Smooth muscle cell (in vitro differentiated cells): Measurements from ENCODE around the gene ARID1B. TPM values are rescaled to one million over a fixed set of nuclear protein-coding genes. Genes with fewer than 3 reads are reported as not detected.

ENCODE experiments used
- DNase-seq: peaks from one replicate; lab custom pipeline; 2025; ENCODE audit not compliant: unreplicated experiment; lab: John Stamatoyannopoulos, UW
- H2AFZ ChIP-seq: fragments of 200-600 bp; sonication (generic); 2 replicates; pipeline ENCODE4 v1.6.0; 2016; ENCODE audit warnings: antibody characterized with exemption, low read depth, mild to moderate bottlenecking
- H3F3A ChIP-seq: fragments of 200-600 bp; sonication (generic); 2 replicates; pipeline ENCODE4 v1.6.0; 2017; ENCODE audit warnings: antibody characterized with exemption, low read depth
- H3K27ac ChIP-seq: fragments of 200-600 bp; sonication (generic); 2 replicates; pipeline ENCODE4 v1.5.1; 2016; ENCODE audit warnings: low read depth, mild to moderate bottlenecking
- H3K27me3 ChIP-seq: fragments of 200-600 bp; sonication (generic); 2 replicates; pipeline ENCODE4 v1.6.1; 2016; ENCODE audit warnings: low read depth, mild to moderate bottlenecking
- H3K36me3 ChIP-seq: fragments of 200-600 bp; sonication (generic); 2 replicates; pipeline ENCODE4 v1.5.1; 2016; ENCODE audit warnings: low read depth
- H3K4me1 ChIP-seq: fragments of 200-600 bp; sonication (generic); 2 replicates; pipeline ENCODE4 v1.5.1; 2016; ENCODE audit warnings: low read depth
- H3K4me2 ChIP-seq: fragments of 200-600 bp; sonication (generic); 2 replicates; pipeline ENCODE4 v1.6.0; 2016; ENCODE audit warnings: mild to moderate bottlenecking
- H3K4me3 ChIP-seq: fragments of 200-600 bp; sonication (generic); 2 replicates; pipeline ENCODE4 v1.5.1; 2016; ENCODE audit warnings: mild to moderate bottlenecking
- H3K79me2 ChIP-seq: fragments of 200-600 bp; sonication (generic); 2 replicates; pipeline ENCODE4 v1.6.0; 2016; ENCODE audit warnings: low read depth, mild to moderate bottlenecking
- H3K9ac ChIP-seq: fragments of 200-600 bp; sonication (generic); 2 replicates; pipeline ENCODE4 v1.6.0; 2016; ENCODE audit warnings: low read depth
- H3K9me3 ChIP-seq: fragments of 200-600 bp; sonication (generic); replicated peaks from 2 replicates; pipeline ENCODE4 v1.5.1; 2016; ENCODE audit warnings: low read depth
- H4K20me1 ChIP-seq: fragments of 200-600 bp; sonication (generic); 2 replicates; pipeline ENCODE4 v1.6.0; 2016; ENCODE audit warnings: low read depth
- CTCF ChIP-seq: fragments of 200-600 bp; sonication (generic); IDR thresholded peaks from 2 replicates; pipeline ENCODE4 v1.5.1; 2017; ENCODE audit warnings: borderline replicate concordance, mild to moderate bottlenecking, antibody characterized with exemption; ENCODE audit not compliant: insufficient read depth, poor library complexity, severe bottlenecking
- WGBS: methylation state at CpG from one replicate; pipeline ENCODE4 v1.1.7; 2016; ENCODE audit warnings: low lambda C conversion rate; 5-methylcytosine and 5-hydroxymethylcytosine counted together
- polyA plus RNA-seq: library from polyadenylated mRNA; unstranded; fragments of >200 nt; fragmentation: Nextera tagmentation; extraction: Ambion mirVana; gene quantifications from 2 replicates; pipeline ENCODE4 v1.2.1, GENCODE V29; 2016
- total RNA-seq: library from RNA; depleted of rRNA; stranded (reverse); fragments of >200 nt; gene quantifications from 2 replicates; pipeline ENCODE4 v1.2.3, GENCODE V29; 2014

Gene ARID1B
- total and polyA plus RNA-seq, 2 experiments from 2014 or later: 30.1 to 65.4 TPM

DNA sequence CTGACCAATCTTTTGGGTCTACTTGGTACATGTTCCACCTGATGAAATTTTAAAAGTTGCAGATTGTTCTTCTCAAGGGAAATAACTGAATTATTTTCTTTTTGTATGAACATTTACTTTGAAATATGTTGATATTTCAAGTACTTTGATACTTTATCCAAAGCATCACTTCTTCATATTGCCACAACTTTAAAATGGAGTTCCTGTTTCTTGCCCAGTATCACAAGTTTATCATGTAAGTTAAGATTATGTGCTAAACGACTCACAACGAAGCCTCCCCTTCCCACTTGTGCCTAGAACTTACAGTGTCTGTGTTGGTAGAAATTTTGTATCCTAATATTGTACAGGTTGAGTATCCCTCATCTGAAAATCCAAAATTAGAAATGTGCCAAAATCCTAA is 108.4 kb downstream of the ARID1B start:
- H3K9ac ChIP-seq: no peak overlapping the region
- no peaks in the 10 kb centered on the region for H3F3A ChIP-seq
- no peak for DNase-seq
- H3K27ac ChIP-seq: no peak overlapping the region
- H3K79me2 ChIP-seq: peaks cover 96% of the 10 kb centered on the region
- H3K27me3 ChIP-seq: no peaks in the 10 kb centered on the region
- H3K4me3 ChIP-seq: no peak overlapping the region
- H4K20me1 ChIP-seq: peaks cover 100% of the 10 kb centered on the region
- 77% methylated on average over 2 of the region's 2 CpGs for whole genome bisulfite sequencing
- no peak overlapping the region for H2AFZ ChIP-seq
- no peaks in the 10 kb centered on the region for H3K36me3 ChIP-seq
- no peak overlapping the region for H3K4me2 ChIP-seq
- no peaks in the 10 kb centered on the region for H3K9me3 ChIP-seq
- TF ChIP-seq CTCF: no peak
- H3K4me1 ChIP-seq: peaks cover 11% of the 10 kb centered on the region

- no peak overlapping the region for H3K27ac ChIP-seq
- peaks cover 96% of the 10 kb centered on the region for H3K79me2 ChIP-seq
- H3K4me3 ChIP-seq: no peak overlapping the region
- H4K20me1 ChIP-seq: peaks cover 100% of the 10 kb centered on the region
- H3K4me1 ChIP-seq: peaks cover 14% of the 10 kb centered on the region
- H3K4me2 ChIP-seq: no peak overlapping the region
- H3K27me3 ChIP-seq: no peaks in the 10 kb centered on the region
- no peak overlapping the region for H3K9ac ChIP-seq
- H3K36me3 ChIP-seq: no peaks in the 10 kb centered on the region
- WGBS: 77% methylated on average over 8 of the region's 8 CpGs
- TF ChIP-seq CTCF: no peak
- no peaks in the 10 kb centered on the region for H3K9me3 ChIP-seq
- H2AFZ ChIP-seq: no peak overlapping the region
- DNase-seq: no peak
- H3F3A ChIP-seq: no peaks in the 10 kb centered on the region
Observed at GRCh38 chr6:156886409-156886808, 109.2 kb downstream of the ARID1B start.

GRCh38 chr6:156887623-156888269 is 110.6 kb downstream of the ARID1B start:
- Histone ChIP-seq H3F3A (no peaks in the 10 kb centered on the region), H3K9me3 (no peaks in the 10 kb centered on the region), H3K4me2 (no peak overlapping the region), H4K20me1 (peaks cover 100% of the 10 kb centered on the region), H3K79me2 (peaks cover 96% of the 10 kb centered on the region), H3K36me3 (no peaks in the 10 kb centered on the region), H3K27ac (no peak overlapping the region), H3K9ac (no peak overlapping the region), H3K27me3 (no peaks in the 10 kb centered on the region), H3K4me1 (peaks cover 14% of the 10 kb centered on the region), H3K4me3 (no peak overlapping the region), H2AFZ (no peak overlapping the region)
- TF ChIP-seq CTCF: no peak
- 77% methylated on average over 6 of the region's 6 CpGs for WGBS
- DNase-seq: no peak

- Histone ChIP-seq H3K4me2 (no peak overlapping the region), H3K4me1 (peaks cover 14% of the 10 kb centered on the region), H3F3A (no peaks in the 10 kb centered on the region), H3K27me3 (no peaks in the 10 kb centered on the region), H4K20me1 (peaks cover 99% of the 10 kb centered on the region), H3K79me2 (peaks cover 95% of the 10 kb centered on the region), H3K9ac (no peak overlapping the region), H2AFZ (no peak overlapping the region), H3K36me3 (no peaks in the 10 kb centered on the region), H3K9me3 (no peaks in the 10 kb centered on the region), H3K4me3 (no peak overlapping the region), H3K27ac (no peak overlapping the region)
- TF ChIP-seq CTCF: no peak
- 95% methylated on average over 6 of the region's 6 CpGs for WGBS
- DNase-seq: no peak
Observed at GRCh38 chr6:156889469-156889868, 112.3 kb downstream of the ARID1B start.
